Stimulated activated CD8-positive, alpha-beta memory T cell treated with anti-CD3 and anti-CD28 coated beads, Interleukin-7, amount 100 ng/mL, for 24 hours (primary cell): ENCODE data around the gene CD7.

Experiments used
- DNase-seq: peaks from one replicate; pipeline ENCODE4 v3.0.0-alpha.2; 2020; ENCODE audit warnings: low read depth

The CD7 gene

GRCh38 chr17:82346342-82347300 is 29.2 kb upstream of the CD7 start:
- DNase-seq: no peak

GRCh38 chr17:82345151-82345976 is 28.0 kb upstream of the CD7 start:
- no peak for DNase-seq

GRCh38 chr17:82344175-82344907 is 26.9 kb upstream of the CD7 start:
- DNase-seq: no peak

- DNase-seq: no peak
Measured at GRCh38 chr17:82343560-82343959, 26.2 kb upstream of the CD7 start.

GRCh38 chr17:82342361-82343079 is 25.1 kb upstream of the CD7 start:
- DNase-seq: no peak

GRCh38 chr17:82339634-82340580 is 22.5 kb upstream of the CD7 start:
- DNase-seq: no peak

GRCh38 chr17:82338858-82339633 is 21.6 kb upstream of the CD7 start:
- DNase-seq: no peak

- DNase-seq: no peak
Measured at GRCh38 chr17:82334622-82335394, 17.4 kb upstream of the CD7 start.

GRCh38 chr17:82334204-82334621 is 16.8 kb upstream of the CD7 start:
- no peak for DNase-seq

GRCh38 chr17:82333279-82334171 is 16.1 kb upstream of the CD7 start, which contains the start of gene SECTM1:
Gene SECTM1, minus strand, starts transcription at chr17:82333766. Its CDS starts 6,526 bp downstream, at chr17:82327240.
- no peak for DNase-seq

- DNase-seq: no peak
Measured at GRCh38 chr17:82332669-82333278, 15.4 kb upstream of the CD7 start.

- DNase-seq: no peak
Measured at GRCh38 chr17:82331345-82331939, 14.0 kb upstream of the CD7 start.

GRCh38 chr17:82330322-82331239 is 13.2 kb upstream of the CD7 start:
- DNase-seq: no peak

- DNase-seq: no peak
Measured at GRCh38 chr17:82329683-82330321, 12.4 kb upstream of the CD7 start.

GRCh38 chr17:82328994-82329507 is 11.6 kb upstream of the CD7 start:
- no peak for DNase-seq
